K562 (cell line): ENCODE measurements around the gene DMD. TPM values are rescaled to one million over a fixed set of nuclear protein-coding genes. Genes with fewer than 3 reads are reported as not detected.

ENCODE experiments used
- ATAC-seq: fragments of 200-7000 bp; cut with Tn5 transposase; 3 replicates; pipeline ENCODE4 v1.9.1; 2020; ENCODE audit warnings: moderate library complexity
- BruUV-seq: library from RNA; stranded (reverse); fragments of 400-500 nt; replicated peaks from 2 replicates; lab custom pipeline; 2021; lab: Mats Ljungman, UMichigan
- CTCF ChIA-PET: fragments of 300-600 bp; formaldehyde crosslinking; extraction: SDS; loops from one replicate; lab custom pipeline; 2021; ENCODE audit warnings: low intra/inter-chr PET ratio; lab: Yijun Ruan, JAX
- POLR2A ChIA-PET: fragments of 300-600, 350-650 bp; sonication (Branson Sonifier 250); formaldehyde crosslinking; extraction: SDS; loops from one replicate; lab custom pipeline; 2021; ENCODE audit warnings: antibody characterized with exemption, inconsistent platforms; lab: Yijun Ruan, JAX
- DNase-seq, 4 experiments: peaks; one replicate each; pipeline versions ENCODE4 v3.0.0 to v3.0.0-alpha.2; 2011 to 2018; ENCODE audit warnings: low spot score in 3 of 4, mixed read lengths in 3 of 4; ENCODE audit errors: extremely low read depth in 1 of 4
- FAIRE-seq: peaks from 2 replicates; lab custom pipeline; 2011; peaks lifted over from hg19 to GRCh38; lab: Jason Lieb, UNC
- H2AFZ ChIP-seq: 2 replicates; pipeline ENCODE4 v1.6.0; 2011; ENCODE audit warnings: low read depth, low read length, control low read depth, inconsistent platforms
- H3K27ac ChIP-seq: fragments of 200-600 bp; 3 replicates; pipeline ENCODE4 v1.8.0; 2011; ENCODE audit warnings: low read depth, mild to moderate bottlenecking, control low read depth, inconsistent platforms, low read length, moderate library complexity, mixed read lengths; ENCODE audit errors: extremely low read depth
- H3K27me3 ChIP-seq, 2 experiments: fragments of 300-600 bp in 1 of 2; 2 replicates in 1 of 2; 3 replicates in 1 of 2; pipeline versions ENCODE4 v1.6.0 to v1.8.0; 2011; ENCODE audit warnings: inconsistent platforms in 2 of 2, low read length in 2 of 2, mild to moderate bottlenecking in 1 of 2, mixed read lengths in 1 of 2, moderate library complexity in 1 of 2; ENCODE audit not compliant: control insufficient read depth in 2 of 2, insufficient read depth in 2 of 2
- H3K36me3 ChIP-seq: fragments of 300-600 bp; 3 replicates; pipeline ENCODE4 v1.8.0; 2011; ENCODE audit warnings: mild to moderate bottlenecking, low read length, inconsistent platforms; ENCODE audit not compliant: control insufficient read depth, insufficient read depth
- H3K4me1 ChIP-seq, 2 experiments: fragments of 200-600 bp in 1 of 2; replicated peaks in 1 of 2; 2 replicates in 1 of 2; 3 replicates in 1 of 2; pipeline versions ENCODE4 v1.5.1 to v1.8.0; 2011; ENCODE audit warnings: inconsistent platforms in 2 of 2, low read length in 2 of 2, mild to moderate bottlenecking in 1 of 2, mixed read lengths in 1 of 2, moderate library complexity in 1 of 2; ENCODE audit not compliant: control insufficient read depth in 2 of 2, insufficient read depth in 2 of 2
- H3K4me2 ChIP-seq: 2 replicates; pipeline ENCODE4 v1.6.1; 2011; ENCODE audit warnings: low read length, control low read depth, inconsistent platforms, mixed read lengths; ENCODE audit not compliant: insufficient read depth
- H3K4me3 ChIP-seq: fragments of 200-600 bp; sonication (generic), shearing (Covaris generic); 2 replicates; pipeline ENCODE4 v1.5.1; 2016; ENCODE audit warnings: control low read depth, inconsistent platforms
- H3K79me2 ChIP-seq: fragments of 200-600 bp; 3 replicates; pipeline ENCODE4 v1.8.0; 2011; ENCODE audit warnings: low read length, inconsistent platforms; ENCODE audit not compliant: control insufficient read depth, insufficient read depth
- H3K9ac ChIP-seq, 2 experiments: 2 replicates each; pipeline versions ENCODE4 v1.6.0 to v1.6.1; 2011; ENCODE audit warnings: low read depth in 2 of 2, low read length in 2 of 2, control low read depth in 1 of 2, inconsistent platforms in 1 of 2, mild to moderate bottlenecking in 1 of 2, mixed read lengths in 1 of 2; ENCODE audit not compliant: insufficient read depth in 1 of 2
- H3K9me1 ChIP-seq: one replicate; pipeline ENCODE4 v1.6.0; 2011; ENCODE audit warnings: inconsistent platforms, mild to moderate bottlenecking, low read length, moderate library complexity; ENCODE audit not compliant: control insufficient read depth, insufficient read depth
- H3K9me3 ChIP-seq: replicated peaks from 2 replicates; pipeline ENCODE4 v1.5.1; 2011; ENCODE audit warnings: low read depth, low read length, inconsistent platforms; ENCODE audit not compliant: control insufficient read depth, insufficient read depth
- H4K20me1 ChIP-seq: replicated peaks from 2 replicates; pipeline ENCODE4 v1.6.1; 2011; ENCODE audit warnings: low read length, inconsistent platforms, mixed read lengths; ENCODE audit not compliant: control insufficient read depth, insufficient read depth
- ATF3 ChIP-seq, 2 experiments: fragments of 450-650 bp in 1 of 2; sonication (generic) in 1 of 2; formaldehyde crosslinking in 1 of 2; IDR thresholded peaks in 1 of 2; conservative IDR thresholded peaks in 1 of 2; 2 replicates each; pipeline versions ENCODE4 v1.6.1 to v1.8.1; 2016 to 2023; ENCODE audit warnings: mild to moderate bottlenecking in 2 of 2, moderate library complexity in 2 of 2, inconsistent platforms in 1 of 2, missing genetic modification reagents in 1 of 2
- ELF4 ChIP-seq: fragments of 450-650 bp; formaldehyde crosslinking; IDR thresholded peaks from 2 replicates; pipeline ENCODE4 v1.4.0; 2022; ENCODE audit warnings: missing genetic modification characterization
- FOSL1 ChIP-seq: fragments of 200-800 bp; sonication (Bioruptor generic); conservative IDR thresholded peaks from 2 replicates; pipeline ENCODE4 v1.6.1; 2016; ENCODE audit warnings: missing genetic modification characterization, missing compliant biosample characterization
- HNRNPH1 ChIP-seq: fragments of 200-400 bp; formaldehyde crosslinking; optimal IDR thresholded peaks from 2 replicates; pipeline ENCODE3; 2017; ENCODE audit warnings: low read depth, mild to moderate bottlenecking, low read length, moderate library complexity
- POLR2B ChIP-seq: fragments of 450-650 bp; IDR thresholded peaks from 2 replicates; pipeline ENCODE4 v1.6.1; 2018; ENCODE audit warnings: low read depth; ENCODE audit not compliant: partially characterized antibody
- PTBP1 ChIP-seq: fragments of 200-400 bp; formaldehyde crosslinking; IDR thresholded peaks from 2 replicates; pipeline ENCODE4 v1.6.1; 2017; ENCODE audit warnings: low read depth, low read length
- WHSC1 ChIP-seq: IDR thresholded peaks from one replicate; pipeline ENCODE4 v1.6.1; 2012; ENCODE audit warnings: low read length, control low read depth, inconsistent platforms
- ZFP30 ChIP-seq: fragments of 250-450 bp; sonication (Bioruptor Pico); IDR thresholded peaks from 2 replicates; pipeline ENCODE4 v1.8.0; 2022; ENCODE audit warnings: moderate library complexity, mild to moderate bottlenecking, inconsistent platforms, borderline replicate concordance
- ZNF224 ChIP-seq: sonication (generic); formaldehyde crosslinking; IDR thresholded peaks from 2 replicates; pipeline ENCODE4 v1.8.0; 2022; ENCODE audit warnings: mild to moderate bottlenecking, missing genetic modification reagents
- ZNF384 ChIP-seq: IDR thresholded peaks from 2 replicates; pipeline ENCODE4 v1.6.1; 2012; ENCODE audit warnings: low read depth, low read length, improper control_type of control experiment
- ZNF583 ChIP-seq: fragments of 250-450 bp; sonication (Bioruptor Pico); IDR thresholded peaks from 2 replicates; pipeline ENCODE4 v1.4.0; 2020
- ZSCAN29 ChIP-seq: fragments of 450-650 bp; IDR thresholded peaks from 2 replicates; pipeline ENCODE4 v1.6.1; 2017
- WGBS: fragments of 100-300 bp; shearing (Covaris generic); methylation state at CpG from one replicate; pipeline ENCODE4 v1.1.6; 2016; ENCODE audit warnings: low coverage, mixed read lengths; ENCODE audit not compliant: insufficient coverage; ENCODE audit errors: missing lambda C conversion rate; 5-methylcytosine and 5-hydroxymethylcytosine counted together
- in situ Hi-C: fragments of 300-500 bp; cut with MboI; formaldehyde crosslinking; loops from 4 replicates; pipeline ENCODE4 v1.15.0; 2018; ENCODE audit warnings: inconsistent platforms, mixed read lengths
- intact Hi-C: fragments of 100-400 bp; cut with micrococcal nuclease; formaldehyde crosslinking; loops from 2 replicates; pipeline ENCODE4 v1.14.2; 2022
- polyA plus RNA-seq, 8 experiments: library from polyadenylated mRNA; depleted of rRNA in 4 of 8; stranded (reverse) in 5 of 8; unstranded in 3 of 8; fragments of >200 nt; fragmentation: Nextera tagmentation in 2 of 8; fragmentation: Illumina TruSeq in 1 of 8; extraction: Ambion mirVana in 2 of 8; extraction: Trizol in 1 of 8; gene quantifications; 2 replicates each; pipeline versions ENCODE4 v1.2.1 to v1.2.3, GENCODE V29; 2011 to 2014; ENCODE audit warnings: inconsistent platforms in 1 of 8, missing spikeins in 1 of 8
- total RNA-seq, 7 experiments: library from RNA; depleted of rRNA in 6 of 7; stranded (reverse); fragments of >200 nt in 6 of 7; fragmentation: Illumina TruSeq in 2 of 7; extraction: Trizol in 2 of 7; gene quantifications; 2 replicates each; pipeline versions ENCODE4 v1.2.1 to v1.2.3, GENCODE V29; 2011 to 2021; ENCODE audit warnings: low replicate concordance in 1 of 7

Gene DMD
- total and polyA plus RNA-seq, 9 of the 15 experiments (the other 6 are each of a cell fraction or from before 2014, with no cell fraction given) = 3.8 to 20.4 (median 11.4) TPM

GRCh38 chrX:31098079-31098478, 2113.3 kb downstream of the DMD start:
- H3K4me1 ChIP-seq = no peaks in the 10 kb centered on the region; a peak in 1 of 5 replicates
- H3K9me1 ChIP-seq = no peaks in the 10 kb centered on the region
- 0% methylated on average over 3 of the region's 3 CpGs for WGBS
- intact Hi-C loops = no loop called here
- FAIRE-seq = no peak
- BruUV-seq = no TSS peak
- no peak overlapping the region for H2AFZ ChIP-seq
- no peaks in the 10 kb centered on the region for H3K79me2 ChIP-seq
- TF ChIP-seq ATF3 (IDR thresholded peaks at IDR 0.05) = peak; percentile 36; the same call in 1 of the 2 replicates
- TF ChIP-seq ATF3 (CRISPR knock-in tag; conservative IDR thresholded peaks at IDR 0.05) = no peak
- no peak for TF ChIP-seq HNRNPH1
- H3K36me3 ChIP-seq = no peaks in the 10 kb centered on the region
- H3K4me2 ChIP-seq = no peak overlapping the region
- POLR2A ChIA-PET = no interaction called here
- H3K9me3 ChIP-seq = no peaks in the 10 kb centered on the region
- no peak overlapping the region for H3K4me3 ChIP-seq
- no peak for DNase-seq
- no peak overlapping the region for H3K27ac ChIP-seq
- in situ Hi-C loops = no loop called here
- peaks cover 0 to 6% of the 10 kb centered on the region in 2 experiments; a peak in 2 of 5 replicates for H3K27me3 ChIP-seq
- no peak for ATAC-seq
- CTCF ChIA-PET = no interaction called here
- no peaks in the 10 kb centered on the region for H4K20me1 ChIP-seq
- no peak overlapping the region for H3K9ac ChIP-seq

- no TSS peak for BruUV-seq
- no peak for DNase-seq
- WGBS = 0% methylated on average over 3 of the region's 4 CpGs
- no peaks in the 10 kb centered on the region for H3K79me2 ChIP-seq
- no peak for ATAC-seq
- H3K9ac ChIP-seq = no peak overlapping the region
- TF ChIP-seq WHSC1 (no peak), ZNF583 (CRISPR knock-in tag) (no peak), ZNF224 (CRISPR knock-in tag) (no peak), PTBP1 (no peak), ELF4 (CRISPR knock-in tag) (no peak), ZNF384 (no peak), ZSCAN29 (no peak), FOSL1 (tag) (no peak), ZFP30 (CRISPR knock-in tag) (no peak), POLR2B (no peak)
- TF ChIP-seq, all 486 proteins: peak for 0
- Histone ChIP-seq H3K9me1 (no peaks in the 10 kb centered on the region), H4K20me1 (no peaks in the 10 kb centered on the region), H3K4me1 (no peaks in the 10 kb centered on the region), H2AFZ (no peak overlapping the region), H3K36me3 (no peaks in the 10 kb centered on the region), H3K4me2 (no peak overlapping the region), H3K27ac (no peak overlapping the region), H3K9me3 (no peaks in the 10 kb centered on the region), H3K27me3 (peaks cover 0 to 6% of the 10 kb centered on the region in 2 experiments; a peak in 2 of 5 replicates), H3K4me3 (no peak overlapping the region)
- in situ Hi-C loops (no loop called here), intact Hi-C loops (no loop called here)
- no peak for FAIRE-seq
- ChIA-PET CTCF (no interaction called here), POLR2A (no interaction called here)
Measured at GRCh38 chrX:31093639-31093975, 2117.7 kb downstream of the DMD start.
